Measurements from ENCODE around the gene PITPNC1.

- TF ChIP-seq TAF1 (IDR thresholded peaks at IDR 0.05; ENCODE audit: borderline replicate concordance, insufficient read depth, low read length), result no peak
- no peak for TF ChIP-seq POLR2AphosphoS5 (IDR thresholded peaks at IDR 0.05; ENCODE audit: low read depth, low read length)
- no peak for TF ChIP-seq FOXP2 (optimal IDR thresholded peaks at IDR 0.05; ENCODE audit: borderline replicate concordance, extremely low read depth, extremely low read length, insufficient read depth)
- no peak for TF ChIP-seq SIN3A (IDR thresholded peaks at IDR 0.05; ENCODE audit: borderline replicate concordance, insufficient read depth, low read length)
- no peak for TF ChIP-seq REST (IDR thresholded peaks at IDR 0.05; ENCODE audit: insufficient read depth in 1 of 2, low read depth in 2 of 2, low read length in 2 of 2)
Observed at GRCh38 chr17:67491681-67492024, 114.6 kb downstream of the PITPNC1 start.

Data from PFSK-1 (cell line).